ENCODE measurements around the gene HRCT1.

DNA sequence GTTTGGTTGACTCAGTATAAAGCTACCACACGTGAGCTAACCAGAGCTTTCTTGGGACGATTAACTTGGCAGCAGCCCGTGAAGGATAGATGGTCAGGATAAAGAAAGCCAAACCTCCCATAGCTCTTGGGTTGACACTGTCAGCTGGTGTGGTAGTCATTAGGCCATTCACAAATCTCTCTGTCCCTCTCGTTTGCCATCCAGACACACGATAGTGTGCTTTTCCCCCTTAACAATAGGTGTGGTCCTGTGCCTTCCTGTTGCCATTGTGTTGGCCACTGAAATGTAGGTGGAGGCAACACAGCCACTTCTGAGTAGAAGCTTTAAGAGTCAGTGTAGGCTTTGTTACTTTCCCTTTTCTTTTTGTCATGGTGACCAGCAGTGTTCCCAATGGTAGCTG is 47.5 kb upstream of the HRCT1 start:
- no peak for TF ChIP-seq EP300 (IDR thresholded peaks at IDR 0.05)
- TF ChIP-seq, protein P1, sequence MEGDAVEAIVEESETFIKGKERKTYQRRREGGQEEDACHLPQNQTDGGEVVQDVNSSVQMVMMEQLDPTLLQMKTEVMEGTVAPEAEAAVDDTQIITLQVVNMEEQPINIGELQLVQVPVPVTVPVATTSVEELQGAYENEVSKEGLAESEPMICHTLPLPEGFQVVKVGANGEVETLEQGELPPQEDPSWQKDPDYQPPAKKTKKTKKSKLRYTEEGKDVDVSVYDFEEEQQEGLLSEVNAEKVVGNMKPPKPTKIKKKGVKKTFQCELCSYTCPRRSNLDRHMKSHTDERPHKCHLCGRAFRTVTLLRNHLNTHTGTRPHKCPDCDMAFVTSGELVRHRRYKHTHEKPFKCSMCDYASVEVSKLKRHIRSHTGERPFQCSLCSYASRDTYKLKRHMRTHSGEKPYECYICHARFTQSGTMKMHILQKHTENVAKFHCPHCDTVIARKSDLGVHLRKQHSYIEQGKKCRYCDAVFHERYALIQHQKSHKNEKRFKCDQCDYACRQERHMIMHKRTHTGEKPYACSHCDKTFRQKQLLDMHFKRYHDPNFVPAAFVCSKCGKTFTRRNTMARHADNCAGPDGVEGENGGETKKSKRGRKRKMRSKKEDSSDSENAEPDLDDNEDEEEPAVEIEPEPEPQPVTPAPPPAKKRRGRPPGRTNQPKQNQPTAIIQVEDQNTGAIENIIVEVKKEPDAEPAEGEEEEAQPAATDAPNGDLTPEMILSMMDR (IDR thresholded peaks at IDR 0.05), result no peak
- TF ChIP-seq POLR2A (IDR thresholded peaks at IDR 0.05), result no peak

Measured in ovary (tissue), 3 donors.